Measurements from ENCODE around the gene KLHDC9. TPM values are rescaled to one million over a fixed set of nuclear protein-coding genes. Genes with fewer than 3 reads are reported as not detected.

The KLHDC9 gene
- total and polyA plus RNA-seq, 9 of the 15 experiments (the other 6 are each of a cell fraction or from before 2014, with no cell fraction given), result not detected

- ATAC-seq (peak; percentile 9; the same call in 1 of the 3 replicates), DNase-seq (ENCODE audit: extremely low read depth in 1 of 4, low spot score in 3 of 4) (no peak), FAIRE-seq (no peak)
- Histone ChIP-seq H3K9ac (ENCODE audit: insufficient read depth in 1 of 2, low read depth in 2 of 2, low read length in 2 of 2) (no peak overlapping the region), H3K9me1 (ENCODE audit: control insufficient read depth, insufficient read depth, low read length) (no peaks in the 10 kb centered on the region), H3K27me3 (ENCODE audit: control insufficient read depth in 2 of 2, insufficient read depth in 2 of 2, low read length in 2 of 2) (no peaks in the 10 kb centered on the region), H3K36me3 (ENCODE audit: control insufficient read depth, insufficient read depth, low read length) (peaks cover 49% of the 10 kb centered on the region), H3K79me2 (ENCODE audit: control insufficient read depth, insufficient read depth, low read length) (peaks cover 9% of the 10 kb centered on the region; the same call in 2 of the 3 replicates), H3K9me3 (replicated peaks; ENCODE audit: control insufficient read depth, insufficient read depth, low read depth, low read length) (peaks cover 1% of the 10 kb centered on the region; the same call in 1 of the 2 replicates), H3K27ac (ENCODE audit: extremely low read depth, low read depth, low read length) (no peak overlapping the region), H4K20me1 (replicated peaks; ENCODE audit: control insufficient read depth, insufficient read depth, low read length) (no peaks in the 10 kb centered on the region), H3K4me1 (replicated peaks in 1 of 2; ENCODE audit: control insufficient read depth in 2 of 2, insufficient read depth in 2 of 2, low read length in 2 of 2) (peaks cover 0 to 7% of the 10 kb centered on the region in 2 experiments; a peak in 1 of 5 replicates), H2AFZ (ENCODE audit: low read depth, low read length) (no peak overlapping the region), H3K4me2 (ENCODE audit: insufficient read depth, low read length) (no peak overlapping the region), H3K4me3 (no peak overlapping the region)
- no TSS peak for BruUV-seq (replicated peaks)
- intact Hi-C loops (cut with micrococcal nuclease) (loop anchor here (5.0 kb wide), 1 partner anchor 262 kb away; no protein-coding TSS in a partner anchor), in situ Hi-C loops (cut with MboI) (loop anchor here (10.0 to 25.0 kb wide), 2 partner anchors 104 to 262 kb away; no protein-coding TSS in a partner anchor)
- POLR2A ChIA-PET, result interaction anchor here (0.5 to 1.3 kb wide), 10 partner anchors 13 to 914 kb away, joined by 3 to 6 read pairs (median 4); partner anchors contain the start of gene UFC1
- CTCF ChIA-PET (ENCODE audit: low intra/inter-chr PET ratio), result interaction anchor here (0.6 kb wide), 1 partner anchor 46 kb away, joined by 3 read pairs; no protein-coding TSS in a partner anchor
- WGBS (ENCODE audit: insufficient coverage, low coverage, missing lambda C conversion rate), result 96% methylated on average over 9 of the region's 9 CpGs
- TF ChIP-seq NFXL1 (CRISPR knock-in tag; IDR thresholded peaks at IDR 0.05), result no peak
- no peak for TF ChIP-seq LARP7 (IDR thresholded peaks at IDR 0.05)
- peak; percentile 49 for TF ChIP-seq POLR2B (IDR thresholded peaks at IDR 0.05; ENCODE audit: low read depth, partially characterized antibody)
- no peak for TF ChIP-seq SIN3B (IDR thresholded peaks at IDR 0.05; ENCODE audit: low read depth)
- no peak for TF ChIP-seq CXXC5 (CRISPR knock-in tag; IDR thresholded peaks at IDR 0.05)
- no peak for TF ChIP-seq ZNF311 (CRISPR knock-in tag; IDR thresholded peaks at IDR 0.05)
- TF ChIP-seq E2F8 (IDR thresholded peaks at IDR 0.05; ENCODE audit: low read depth, partially characterized antibody), result peak; percentile 31
- TF ChIP-seq, protein P1, sequence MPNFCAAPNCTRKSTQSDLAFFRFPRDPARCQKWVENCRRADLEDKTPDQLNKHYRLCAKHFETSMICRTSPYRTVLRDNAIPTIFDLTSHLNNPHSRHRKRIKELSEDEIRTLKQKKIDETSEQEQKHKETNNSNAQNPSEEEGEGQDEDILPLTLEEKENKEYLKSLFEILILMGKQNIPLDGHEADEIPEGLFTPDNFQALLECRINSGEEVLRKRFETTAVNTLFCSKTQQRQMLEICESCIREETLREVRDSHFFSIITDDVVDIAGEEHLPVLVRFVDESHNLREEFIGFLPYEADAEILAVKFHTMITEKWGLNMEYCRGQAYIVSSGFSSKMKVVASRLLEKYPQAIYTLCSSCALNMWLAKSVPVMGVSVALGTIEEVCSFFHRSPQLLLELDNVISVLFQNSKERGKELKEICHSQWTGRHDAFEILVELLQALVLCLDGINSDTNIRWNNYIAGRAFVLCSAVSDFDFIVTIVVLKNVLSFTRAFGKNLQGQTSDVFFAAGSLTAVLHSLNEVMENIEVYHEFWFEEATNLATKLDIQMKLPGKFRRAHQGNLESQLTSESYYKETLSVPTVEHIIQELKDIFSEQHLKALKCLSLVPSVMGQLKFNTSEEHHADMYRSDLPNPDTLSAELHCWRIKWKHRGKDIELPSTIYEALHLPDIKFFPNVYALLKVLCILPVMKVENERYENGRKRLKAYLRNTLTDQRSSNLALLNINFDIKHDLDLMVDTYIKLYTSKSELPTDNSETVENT (CRISPR knock-in tag; IDR thresholded peaks at IDR 0.05), result no peak
- peak; percentile 56 for TF ChIP-seq SUPT5H (IDR thresholded peaks at IDR 0.05)
- TF ChIP-seq CBFB (CRISPR knock-in tag; IDR thresholded peaks at IDR 0.05), result no peak
- TF ChIP-seq ZFPM2 (CRISPR knock-in tag; IDR thresholded peaks at IDR 0.05), result no peak
- no peak for TF ChIP-seq SAP30 (IDR thresholded peaks at IDR 0.05; ENCODE audit: borderline replicate concordance, insufficient read depth, low read depth, low read length, poor library complexity, severe bottlenecking)
- no peak for TF ChIP-seq ZNF140 (CRISPR knock-in tag; IDR thresholded peaks at IDR 0.05)
- TF ChIP-seq ZC3H8 (IDR thresholded peaks at IDR 0.05), result no peak
- TF ChIP-seq ZNF395 (CRISPR knock-in tag; IDR thresholded peaks at IDR 0.05), result no peak
- TF ChIP-seq MED1 (CRISPR knock-in tag; IDR thresholded peaks at IDR 0.05; ENCODE audit: borderline replicate concordance), result no peak
These were observed 1.1 kb downstream of the KLHDC9 start for GRCh38 chr1:161099090-161099802.

Data from K562 (cell line).